ENCODE data around the gene CA9.

- TF ChIP-seq CTCF (IDR thresholded peaks at IDR 0.05) (no peak), POLR2A (IDR thresholded peaks at IDR 0.05) (no peak)
Measured at GRCh38 chr9:35711501-35712428, 38.0 kb downstream of the CA9 start.

All from uterus (tissue), 2 donors.